ENCODE measurements around the gene TSNAXIP1. TPM values are rescaled to one million over a fixed set of nuclear protein-coding genes. Genes with fewer than 3 reads are reported as not detected.

TSNAXIP1 gene
- total and polyA plus RNA-seq, 10 of the 15 experiments (the other 5 are each of a cell fraction or from before 2014, with no cell fraction given): 0.09 to 0.63 (median 0.37) TPM; not detected in 1

DNA sequence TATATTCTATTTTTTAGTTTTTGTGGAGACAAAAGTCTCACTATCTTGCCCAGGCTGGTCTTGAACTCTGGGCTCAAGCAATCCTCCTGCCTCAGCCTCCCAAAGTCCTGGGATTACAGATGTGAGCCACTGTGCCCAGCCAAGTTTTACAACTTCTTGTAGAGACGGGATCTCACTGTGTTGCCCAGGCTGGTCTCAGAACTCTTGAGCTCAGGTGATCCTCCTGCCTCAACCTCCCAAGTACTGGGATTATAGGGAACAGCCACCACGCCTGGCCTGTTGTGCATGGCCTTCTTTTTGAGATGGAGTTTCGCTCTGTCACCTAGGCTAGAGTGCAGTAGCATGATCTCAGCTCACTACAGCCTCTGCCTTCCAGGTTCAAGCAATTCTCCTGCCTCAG, 47.0 kb downstream of the TSNAXIP1 start (continued):
- TF ChIP-seq NFXL1 (IDR thresholded peaks at IDR 0.05; ENCODE audit: borderline replicate concordance): no peak
- TF ChIP-seq RBBP5 (conservative IDR thresholded peaks at IDR 0.05): no peak

DNA sequence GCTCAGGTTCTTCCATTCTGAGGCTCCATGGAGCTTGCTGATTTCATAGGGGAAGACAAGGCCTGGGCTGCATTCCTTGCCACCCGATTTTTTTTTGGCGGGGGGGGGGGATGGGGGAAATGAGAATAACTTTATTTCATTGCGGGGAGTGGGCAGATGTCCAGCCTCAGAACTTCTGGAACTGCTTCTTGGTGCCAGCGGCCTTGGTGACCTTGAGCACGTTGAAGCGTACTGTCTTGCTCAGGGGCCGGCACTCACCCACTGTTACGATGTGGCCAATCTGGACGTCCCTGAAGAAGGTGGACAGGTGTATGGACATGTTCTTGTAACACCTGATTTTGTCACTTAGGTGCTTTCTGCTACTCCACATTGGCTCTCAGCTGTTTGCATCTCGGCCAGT, 49.1 kb downstream of the TSNAXIP1 start:
- Histone ChIP-seq H3K4me2 (ENCODE audit: control insufficient read depth, insufficient read depth) (no peak overlapping the region), H3K9ac (ENCODE audit: control insufficient read depth, insufficient read depth, low read length) (no peak overlapping the region), H3K9me3 (replicated peaks; ENCODE audit: control insufficient read depth, insufficient read depth, low read length) (no peaks in the 10 kb centered on the region), H3K4me3 (no peak overlapping the region), H3K36me3 (ENCODE audit: control insufficient read depth in 2 of 2, insufficient read depth in 2 of 2, low read length in 1 of 2) (peaks cover 4% of the 10 kb centered on the region in 2 experiments; a peak in 3 of 4 replicates), H2AFZ (ENCODE audit: control insufficient read depth, low read depth, low read length) (no peak overlapping the region), H3K27ac (ENCODE audit: control insufficient read depth, insufficient read depth) (no peak overlapping the region), H3K27me3 (replicated peaks in 1 of 2; ENCODE audit: control insufficient read depth in 2 of 2, insufficient read depth in 2 of 2, low read length in 1 of 2) (no peaks in the 10 kb centered on the region), H4K20me1 (ENCODE audit: control insufficient read depth, insufficient read depth) (no peaks in the 10 kb centered on the region), H3K79me2 (ENCODE audit: control insufficient read depth, insufficient read depth, low read length) (peaks cover 56% of the 10 kb centered on the region), H3K4me1 (ENCODE audit: control insufficient read depth, insufficient read depth, low read length) (no peaks in the 10 kb centered on the region)
- FAIRE-seq: no peak
- RAD21 ChIA-PET (ENCODE audit: unreplicated experiment): interaction anchor here (0.6 to 1.3 kb wide), 2 partner anchors 11 to 56 kb away, joined by 3 to 4 read pairs; no protein-coding TSS in a partner anchor
- no peak for ATAC-seq
- in situ Hi-C loops (cut with MboI): no loop called here
- CTCF ChIA-PET: interaction anchor here (0.6 to 1.3 kb wide), 2 partner anchors 16 to 39 kb away, joined by 3 read pairs; no protein-coding TSS in a partner anchor
- no peak for DNase-seq (ENCODE audit: low read depth, low spot score)
- POLR2A ChIA-PET: interaction anchor here (1.0 to 1.3 kb wide), 2 partner anchors 9 to 163 kb away, joined by 3 to 4 read pairs; partner anchors contain the start of genes CENPT and NUTF2
- SMC1A ChIA-PET (ENCODE audit: uncharacterized antibody, unreplicated experiment): interaction anchor here (1.0 to 1.1 kb wide), 2 partner anchors 18 to 39 kb away, joined by 3 read pairs; no protein-coding TSS in a partner anchor
- WGBS (ENCODE audit: insufficient coverage, insufficient replicate concordance, low lambda C conversion rate, missing lambda C conversion rate): 72% methylated on average over 10 of the region's 10 CpGs
- no TSS peak for BruUV-seq (replicated peaks)
- intact Hi-C loops (cut with micrococcal nuclease; ENCODE audit: unreplicated experiment): no loop called here
- TF ChIP-seq MXI1 (IDR thresholded peaks at IDR 0.05; ENCODE audit: low read depth, low read length): no peak
- no peak for TF ChIP-seq NFYB (IDR thresholded peaks at IDR 0.05; ENCODE audit: insufficient read depth, low read depth, low read length)
- no peak for TF ChIP-seq LARP7 (IDR thresholded peaks at IDR 0.05)
- no peak for TF ChIP-seq RCOR1 (conservative IDR thresholded peaks at IDR 0.05; ENCODE audit: low read depth, low read length)
